NCI-H128 (cell line): ENCODE data around the gene CMYA5.
"Not testable (repeated sequence)": the region's sequence is repeated elsewhere in the genome, so short reads cannot be mapped to it uniquely, and the experiment has no call there.

Experiments
- DNase-seq: peaks from one replicate; lab custom pipeline; 2025; ENCODE audit not compliant: unreplicated experiment; lab: John Stamatoyannopoulos, UW

The CMYA5 gene

GRCh38 chr5:79746642-79747569 is 57.3 kb downstream of the CMYA5 start:
- no peak for DNase-seq

- no peak for DNase-seq
Observed at GRCh38 chr5:79750611-79751510, 61.2 kb downstream of the CMYA5 start.

- no peak for DNase-seq
Observed at GRCh38 chr5:79753092-79753491, 63.5 kb downstream of the CMYA5 start.

GRCh38 chr5:79753877-79754645 is 64.4 kb downstream of the CMYA5 start:
- DNase-seq: no peak

GRCh38 chr5:79754865-79755555 is 65.4 kb downstream of the CMYA5 start:
- no peak for DNase-seq

- DNase-seq: no peak
Observed at GRCh38 chr5:79756076-79756475, 66.4 kb downstream of the CMYA5 start.

- DNase-seq: no peak
Observed at GRCh38 chr5:79759436-79759835, 69.8 kb downstream of the CMYA5 start.

GRCh38 chr5:79759848-79760247 is 70.2 kb downstream of the CMYA5 start:
- DNase-seq: no peak

- no peak for DNase-seq
Observed at GRCh38 chr5:79762929-79763328, 73.3 kb downstream of the CMYA5 start.

- not testable (repeated sequence) for DNase-seq
Observed at GRCh38 chr5:79764147-79764546, 74.5 kb downstream of the CMYA5 start.

GRCh38 chr5:79771387-79771786 is 81.8 kb downstream of the CMYA5 start:
- DNase-seq: no peak

GRCh38 chr5:79772651-79773050 is 83.0 kb downstream of the CMYA5 start:
- DNase-seq: no peak

- no peak for DNase-seq
Observed at GRCh38 chr5:79773612-79774011, 84.0 kb downstream of the CMYA5 start.

- no peak for DNase-seq
Observed at GRCh38 chr5:79774171-79774854, 84.7 kb downstream of the CMYA5 start.

- DNase-seq: no peak
Observed at GRCh38 chr5:79774855-79775237, 85.2 kb downstream of the CMYA5 start.

GRCh38 chr5:79784741-79785140 is 95.1 kb downstream of the CMYA5 start:
- DNase-seq: not testable (repeated sequence)

- DNase-seq: no peak
Observed at GRCh38 chr5:79785983-79786382, 96.3 kb downstream of the CMYA5 start.

- DNase-seq: no peak
Observed at GRCh38 chr5:79787448-79787847, 97.8 kb downstream of the CMYA5 start.

- DNase-seq: no peak
Observed at GRCh38 chr5:79791843-79792242, 102.2 kb downstream of the CMYA5 start.

GRCh38 chr5:79792463-79792862 is 102.8 kb downstream of the CMYA5 start:
- no peak for DNase-seq
